Measurements from ENCODE around the gene MCM3AP.
"Not testable (repeated sequence)": the region's sequence is repeated elsewhere in the genome, so short reads cannot be mapped to it uniquely, and the experiment has no call there.

Gene MCM3AP

GRCh38 chr21:46268371-46268770 lies 17.0 kb downstream of the MCM3AP start:
- DNase-seq = no peak

- no peak for DNase-seq
Measured at GRCh38 chr21:46266946-46267345, 18.5 kb downstream of the MCM3AP start.

GRCh38 chr21:46265736-46266525 lies 19.5 kb downstream of the MCM3AP start:
- DNase-seq = no peak

GRCh38 chr21:46264690-46265144 lies 20.7 kb downstream of the MCM3AP start:
- no peak for DNase-seq

- no peak for DNase-seq
Measured at GRCh38 chr21:46264046-46264689, 21.2 kb downstream of the MCM3AP start.

- no peak for DNase-seq
Measured at GRCh38 chr21:46256501-46256994, 28.9 kb downstream of the MCM3AP start.

- no peak for DNase-seq
Measured at GRCh38 chr21:46255758-46256337, 29.6 kb downstream of the MCM3AP start.

GRCh38 chr21:46255166-46255565 lies 30.2 kb downstream of the MCM3AP start:
- DNase-seq = no peak

GRCh38 chr21:46254208-46254975 lies 31.0 kb downstream of the MCM3AP start:
- no peak for DNase-seq

- DNase-seq = no peak
Measured at GRCh38 chr21:46253610-46254124, 31.7 kb downstream of the MCM3AP start.

GRCh38 chr21:46252840-46253239 lies 32.6 kb downstream of the MCM3AP start:
- no peak for DNase-seq

- DNase-seq = no peak
Measured at GRCh38 chr21:46250146-46250725, 35.2 kb downstream of the MCM3AP start.

GRCh38 chr21:46248827-46249226 lies 36.6 kb downstream of the MCM3AP start:
- no peak for DNase-seq

- DNase-seq = no peak
Measured at GRCh38 chr21:46248422-46248782, 37.0 kb downstream of the MCM3AP start.

- no peak for DNase-seq
Measured at GRCh38 chr21:46247699-46248421, 37.6 kb downstream of the MCM3AP start.

GRCh38 chr21:46246345-46246744 lies 39.1 kb downstream of the MCM3AP start:
- no peak for DNase-seq

- no peak for DNase-seq
Measured at GRCh38 chr21:46245213-46245915, 40.0 kb downstream of the MCM3AP start.

- DNase-seq = no peak
Measured at GRCh38 chr21:46244602-46245001, 40.8 kb downstream of the MCM3AP start.

GRCh38 chr21:46243960-46244361 lies 41.5 kb downstream of the MCM3AP start:
- no peak for DNase-seq

- DNase-seq = no peak
Measured at GRCh38 chr21:46243325-46243724, 42.1 kb downstream of the MCM3AP start.

GRCh38 chr21:46241577-46241976 lies 43.8 kb downstream of the MCM3AP start:
- DNase-seq = not testable (repeated sequence)

Measured in NCI-H2227 treated with DMSO at 0.1 percent for 48 hours (cell line).